GM19397 (cell line): ENCODE results near the gene DLGAP1.
"Not testable (repeated sequence)": the region's sequence is repeated elsewhere in the genome, so short reads cannot be mapped to it uniquely, and the experiment has no call there.

ENCODE experiments used
- ATAC-seq: cut with Tn5 transposase; IDR thresholded peaks from one replicate; pipeline ENCODE4 v1.9.1; 2021; ENCODE audit warnings: mild to moderate bottlenecking, moderate library complexity; ENCODE audit not compliant: unreplicated experiment

Gene DLGAP1

DNA sequence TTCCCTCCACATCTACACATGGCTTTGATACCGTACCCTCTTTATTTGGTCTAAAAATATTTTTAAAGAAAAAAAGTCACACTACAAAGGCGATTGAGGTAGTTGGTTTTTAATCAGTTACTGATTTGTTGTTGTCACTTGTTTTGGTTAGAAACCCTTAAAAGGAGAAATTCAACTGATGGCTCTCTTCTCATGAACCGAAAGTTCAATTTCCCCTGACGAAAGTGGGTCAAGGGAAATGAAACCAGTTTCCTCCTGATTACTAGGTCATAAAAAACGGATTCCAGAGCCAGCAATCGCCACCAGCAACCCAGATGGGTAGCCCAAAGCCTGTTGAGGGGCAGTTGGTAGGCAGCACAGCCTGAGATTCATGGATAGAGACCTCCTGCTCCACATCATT is 63.2 kb downstream of the DLGAP1 start:
- ATAC-seq = no peak

DNA sequence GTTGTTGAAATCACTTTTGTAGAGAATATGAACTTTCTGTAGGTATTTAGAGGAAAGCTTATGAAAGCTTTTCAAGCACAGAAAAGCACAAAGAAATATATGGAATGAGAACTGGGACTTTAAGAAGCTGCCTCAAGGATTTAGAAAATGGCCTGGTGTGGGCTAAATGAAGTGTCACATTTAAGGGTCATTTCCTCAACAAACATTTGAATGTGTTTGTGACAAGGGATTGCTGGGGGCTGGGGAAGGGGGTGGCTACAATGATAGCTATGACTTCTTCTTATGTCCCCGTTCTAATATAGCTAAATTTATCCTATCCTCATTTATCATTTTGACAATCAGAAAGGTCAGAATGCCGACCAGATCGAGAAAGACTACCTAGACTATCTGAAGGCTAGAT is 69.2 kb downstream of the DLGAP1 start:
- no peak for ATAC-seq

GRCh38 chr18:4384932-4385331 is 70.2 kb downstream of the DLGAP1 start:
- no peak for ATAC-seq

- no peak for ATAC-seq
Measured at GRCh38 chr18:4374564-4374963, 80.5 kb downstream of the DLGAP1 start.

GRCh38 chr18:4369705-4370104 is 85.4 kb downstream of the DLGAP1 start:
- no peak for ATAC-seq

- ATAC-seq = no peak
Measured at GRCh38 chr18:4360221-4360715, 94.8 kb downstream of the DLGAP1 start.

GRCh38 chr18:4358618-4359017 is 96.5 kb downstream of the DLGAP1 start:
- ATAC-seq = no peak

GRCh38 chr18:4357579-4357978 is 97.5 kb downstream of the DLGAP1 start:
- no peak for ATAC-seq

- no peak for ATAC-seq
Measured at GRCh38 chr18:4356929-4357328, 98.2 kb downstream of the DLGAP1 start.

- ATAC-seq = no peak
Measured at GRCh38 chr18:4353853-4354418, 101.2 kb downstream of the DLGAP1 start.

GRCh38 chr18:4352746-4353551 is 102.2 kb downstream of the DLGAP1 start:
- no peak for ATAC-seq

DNA sequence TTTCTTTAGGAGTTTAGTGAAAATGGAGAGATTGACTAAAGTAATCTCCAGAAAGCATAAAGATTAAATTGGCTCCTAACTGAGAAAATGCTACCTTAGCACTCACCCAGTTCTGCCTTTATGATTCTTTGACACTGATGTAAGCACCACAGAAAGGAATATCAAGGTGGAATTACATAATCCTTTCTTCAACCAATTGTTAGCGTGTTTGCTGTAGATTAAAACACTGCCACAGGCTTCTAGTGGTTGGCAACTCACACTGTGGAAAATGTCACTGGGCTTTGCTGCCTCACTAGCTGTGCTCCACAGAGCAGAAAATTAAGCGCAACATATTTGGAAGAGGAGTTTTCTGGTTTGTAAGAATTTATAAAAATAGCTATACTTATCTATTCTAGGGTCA is 104.1 kb downstream of the DLGAP1 start:
- ATAC-seq = no peak

- ATAC-seq = no peak
Measured at GRCh38 chr18:4335386-4335785, 119.7 kb downstream of the DLGAP1 start.

- no peak for ATAC-seq
Measured at GRCh38 chr18:4333043-4333442, 122.1 kb downstream of the DLGAP1 start.

- ATAC-seq = no peak
Measured at GRCh38 chr18:4319738-4320677, 135.1 kb downstream of the DLGAP1 start.

- ATAC-seq = no peak
Measured at GRCh38 chr18:4318311-4318710, 136.8 kb downstream of the DLGAP1 start.

GRCh38 chr18:4311945-4312344 is 143.2 kb downstream of the DLGAP1 start:
- not testable (repeated sequence) for ATAC-seq

DNA sequence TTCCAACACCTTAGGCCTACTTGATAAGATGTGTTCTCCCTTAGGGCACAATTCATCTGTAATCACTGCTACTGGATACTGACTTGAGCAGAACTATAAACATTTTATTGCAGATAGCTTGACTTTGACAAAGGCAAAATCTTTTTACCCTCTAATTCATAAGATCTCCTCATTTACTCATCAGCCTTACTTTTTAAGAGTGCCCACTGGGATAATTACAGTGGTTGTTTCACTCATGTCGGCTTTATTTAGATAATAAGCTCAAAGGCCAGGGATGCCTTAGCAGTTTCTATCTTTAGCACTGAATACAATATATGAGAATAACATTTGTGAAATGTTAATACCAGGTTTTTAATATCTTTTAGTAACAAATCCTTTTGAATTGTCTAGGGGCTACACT is 144.0 kb downstream of the DLGAP1 start:
- ATAC-seq = no peak

- no peak for ATAC-seq
Measured at GRCh38 chr18:4309227-4309626, 145.9 kb downstream of the DLGAP1 start.

- no peak for ATAC-seq
Measured at GRCh38 chr18:4308576-4308975, 146.5 kb downstream of the DLGAP1 start.

- ATAC-seq = no peak
Measured at GRCh38 chr18:4299395-4299794, 155.7 kb downstream of the DLGAP1 start.
